HEK293 (cell line): Measurements from ENCODE around the gene HEATR5A.
A peak's percentile ranks its signal among the peaks of the same experiment; 100 is the strongest.

ENCODE experiments used
- CTCF ChIA-PET: fragments of 350-600 bp; formaldehyde crosslinking; extraction: SDS; loops from one replicate; lab custom pipeline; 2021; ENCODE audit warnings: antibody characterized with exemption; lab: Yijun Ruan, JAX
- POLR2A ChIA-PET: fragments of 300-600 bp; formaldehyde crosslinking; extraction: SDS; loops from one replicate; lab custom pipeline; 2020; ENCODE audit warnings: antibody characterized with exemption, inconsistent platforms; lab: Yijun Ruan, JAX
- H3K27ac ChIP-seq: fragments of 200-500 bp; sonication (Bioruptor generic); 2 replicates; pipeline ENCODE4 v1.5.1; 2014; ENCODE audit warnings: low read depth, low read length, control low read depth, inconsistent platforms; ENCODE audit errors: extremely low read depth
- H3K36me3 ChIP-seq, 2 experiments: fragments of 200-500 bp in 1 of 2; sonication (Bioruptor generic) in 1 of 2; 1 replicate in 1 of 2; 2 replicates in 1 of 2; pipeline ENCODE4 v1.5.1; 2014 to 2017; ENCODE audit warnings: inconsistent platforms in 2 of 2, low read length in 2 of 2; ENCODE audit not compliant: control insufficient read depth in 2 of 2, insufficient read depth in 1 of 2
- H3K4me1 ChIP-seq: fragments of 200-500 bp; sonication (Bioruptor generic); 2 replicates; pipeline ENCODE4 v1.5.1; 2014; ENCODE audit warnings: mild to moderate bottlenecking, low read length, inconsistent platforms; ENCODE audit not compliant: control insufficient read depth, insufficient read depth
- H3K4me3 ChIP-seq: 2 replicates; pipeline ENCODE4 v1.5.1; 2011; ENCODE audit warnings: low read depth, mild to moderate bottlenecking, control low read depth, low read length, moderate library complexity
- H3K9me3 ChIP-seq: fragments of 200-500 bp; sonication (Bioruptor generic); 2 replicates; pipeline ENCODE4 v1.5.1; 2014; ENCODE audit warnings: low read depth, low read length, inconsistent platforms; ENCODE audit not compliant: control insufficient read depth, insufficient read depth
- ATF2 ChIP-seq: fragments of 450-650 bp; formaldehyde crosslinking; IDR thresholded peaks from 2 replicates; pipeline ENCODE4 v1.5.1; 2016; ENCODE audit warnings: missing biosample characterization, missing genetic modification characterization, low read depth
- FEZF1 ChIP-seq: fragments of 450-650 bp; formaldehyde crosslinking; IDR thresholded peaks from 2 replicates; pipeline ENCODE4 v1.5.1; 2016; ENCODE audit warnings: missing biosample characterization, missing genetic modification characterization
- GLI4 ChIP-seq: fragments of 450-650 bp; formaldehyde crosslinking; IDR thresholded peaks from 2 replicates; pipeline ENCODE4 v1.5.1; 2016; ENCODE audit warnings: missing biosample characterization, missing genetic modification characterization
- KLF1 ChIP-seq: fragments of 450-650 bp; formaldehyde crosslinking; IDR thresholded peaks from 2 replicates; pipeline ENCODE4 v1.5.1; 2016; ENCODE audit warnings: missing biosample characterization, missing genetic modification characterization
- SALL2 ChIP-seq: fragments of 450-650 bp; formaldehyde crosslinking; IDR thresholded peaks from 2 replicates; pipeline ENCODE4 v1.5.0; 2017; ENCODE audit warnings: missing biosample characterization, mild to moderate bottlenecking, missing genetic modification characterization, borderline replicate concordance
- SETDB1 ChIP-seq: IDR thresholded peaks from one replicate; pipeline ENCODE4 v1.6.1; 2017; ENCODE audit warnings: mild to moderate bottlenecking, low read length, moderate library complexity, mixed read lengths; ENCODE audit not compliant: insufficient read length
- ZBTB26 ChIP-seq: fragments of 450-650 bp; formaldehyde crosslinking; optimal IDR thresholded peaks from 2 replicates; pipeline ENCODE3; 2016; ENCODE audit warnings: missing biosample characterization, mild to moderate bottlenecking, missing genetic modification characterization
- ZBTB8A ChIP-seq: fragments of 450-650 bp; formaldehyde crosslinking; IDR thresholded peaks from 2 replicates; pipeline ENCODE4 v1.5.1; 2016; ENCODE audit warnings: missing biosample characterization, missing genetic modification characterization
- ZIC2 ChIP-seq: fragments of 450-650 bp; formaldehyde crosslinking; IDR thresholded peaks from 2 replicates; pipeline ENCODE4 v1.5.1; 2016; ENCODE audit warnings: missing biosample characterization, missing genetic modification characterization
- ZNF114 ChIP-seq: fragments of 450-650 bp; formaldehyde crosslinking; IDR thresholded peaks from 2 replicates; pipeline ENCODE4 v1.5.0; 2017; ENCODE audit warnings: missing biosample characterization, missing genetic modification characterization
- ZNF202 ChIP-seq: fragments of 450-650 bp; formaldehyde crosslinking; IDR thresholded peaks from 2 replicates; pipeline ENCODE4 v1.5.1; 2016; ENCODE audit warnings: missing biosample characterization, missing genetic modification characterization, borderline replicate concordance
- ZNF211 ChIP-seq: fragments of 450-650 bp; formaldehyde crosslinking; IDR thresholded peaks from 2 replicates; pipeline ENCODE4 v1.5.1; 2016; ENCODE audit warnings: low read depth, missing biosample characterization, missing genetic modification characterization
- ZNF266 ChIP-seq: fragments of 450-650 bp; formaldehyde crosslinking; IDR thresholded peaks from 2 replicates; pipeline ENCODE4 v1.5.1; 2016; ENCODE audit warnings: missing biosample characterization, missing genetic modification characterization, low read depth
- ZNF335 ChIP-seq: fragments of 450-650 bp; formaldehyde crosslinking; conservative IDR thresholded peaks from 2 replicates; pipeline ENCODE4 v1.5.1; 2016; ENCODE audit warnings: missing biosample characterization, missing genetic modification characterization
- ZNF354C ChIP-seq: fragments of 450-650 bp; formaldehyde crosslinking; IDR thresholded peaks from 2 replicates; pipeline ENCODE4 v1.5.1; 2016; ENCODE audit warnings: missing biosample characterization, missing genetic modification characterization, low read depth, borderline replicate concordance
- ZNF404 ChIP-seq: fragments of 450-650 bp; formaldehyde crosslinking; IDR thresholded peaks from 2 replicates; pipeline ENCODE4 v1.5.1; 2017; ENCODE audit warnings: missing biosample characterization, missing genetic modification characterization
- ZNF473 ChIP-seq: fragments of 450-650 bp; formaldehyde crosslinking; IDR thresholded peaks from 2 replicates; pipeline ENCODE4 v1.5.1; 2017; ENCODE audit warnings: missing biosample characterization, missing genetic modification characterization
- ZNF48 ChIP-seq: fragments of 450-650 bp; formaldehyde crosslinking; IDR thresholded peaks from 2 replicates; pipeline ENCODE4 v1.5.1; 2016; ENCODE audit warnings: missing biosample characterization, missing genetic modification characterization
- ZNF488 ChIP-seq: fragments of 450-650 bp; formaldehyde crosslinking; IDR thresholded peaks from 2 replicates; pipeline ENCODE4 v1.5.1; 2016; ENCODE audit warnings: missing biosample characterization, missing genetic modification characterization
- ZNF510 ChIP-seq: fragments of 450-650 bp; formaldehyde crosslinking; IDR thresholded peaks from 2 replicates; pipeline ENCODE4 v1.5.1; 2018; ENCODE audit warnings: mild to moderate bottlenecking, missing genetic modification characterization, missing biosample characterization; ENCODE audit not compliant: insufficient replicate concordance
- ZNF529 ChIP-seq: fragments of 450-650 bp; formaldehyde crosslinking; IDR thresholded peaks from 2 replicates; pipeline ENCODE4 v1.5.1; 2017; ENCODE audit warnings: missing genetic modification characterization, missing biosample characterization; ENCODE audit not compliant: insufficient replicate concordance
- ZNF530 ChIP-seq: fragments of 450-650 bp; formaldehyde crosslinking; IDR thresholded peaks from 2 replicates; pipeline ENCODE4 v1.5.1; 2016; ENCODE audit warnings: low read depth, missing biosample characterization, missing genetic modification characterization
- ZNF560 ChIP-seq: fragments of 450-650 bp; formaldehyde crosslinking; IDR thresholded peaks from 2 replicates; pipeline ENCODE4 v1.5.1; 2017; ENCODE audit warnings: missing biosample characterization, missing genetic modification characterization, borderline replicate concordance
- ZNF561 ChIP-seq: fragments of 450-650 bp; IDR thresholded peaks from 2 replicates; pipeline ENCODE4 v1.5.1; 2018; ENCODE audit warnings: missing biosample characterization, missing genetic modification characterization, borderline replicate concordance
- ZNF580 ChIP-seq: fragments of 450-650 bp; formaldehyde crosslinking; IDR thresholded peaks from 2 replicates; pipeline ENCODE4 v1.5.1; 2016; ENCODE audit warnings: missing biosample characterization, missing genetic modification characterization
- ZNF621 ChIP-seq: fragments of 450-650 bp; formaldehyde crosslinking; IDR thresholded peaks from 2 replicates; pipeline ENCODE4 v1.5.1; 2017; ENCODE audit warnings: missing biosample characterization, missing genetic modification characterization
- ZNF626 ChIP-seq: fragments of 450-650 bp; sonication (Bioruptor Pico); formaldehyde crosslinking; IDR thresholded peaks from 2 replicates; pipeline ENCODE4 v1.5.1; 2018; ENCODE audit warnings: missing biosample characterization, missing genetic modification characterization, inconsistent platforms
- TF ChIP-seq, protein P1 (sequence below): fragments of 450-650 bp; formaldehyde crosslinking; IDR thresholded peaks from 2 replicates; pipeline ENCODE4 v1.5.1; 2016; ENCODE audit warnings: missing biosample characterization, missing genetic modification characterization
- TF ChIP-seq, protein P2 (sequence below): IDR thresholded peaks from 2 replicates; pipeline ENCODE4 v1.6.1; 2011; ENCODE audit warnings: mild to moderate bottlenecking, low read depth, low read length, borderline replicate concordance
- TF ChIP-seq, protein P3 (sequence below): fragments of 450-650 bp; formaldehyde crosslinking; IDR thresholded peaks from 2 replicates; pipeline ENCODE4 v1.5.1; 2016; ENCODE audit warnings: missing biosample characterization, missing genetic modification characterization

The HEATR5A gene

DNA sequence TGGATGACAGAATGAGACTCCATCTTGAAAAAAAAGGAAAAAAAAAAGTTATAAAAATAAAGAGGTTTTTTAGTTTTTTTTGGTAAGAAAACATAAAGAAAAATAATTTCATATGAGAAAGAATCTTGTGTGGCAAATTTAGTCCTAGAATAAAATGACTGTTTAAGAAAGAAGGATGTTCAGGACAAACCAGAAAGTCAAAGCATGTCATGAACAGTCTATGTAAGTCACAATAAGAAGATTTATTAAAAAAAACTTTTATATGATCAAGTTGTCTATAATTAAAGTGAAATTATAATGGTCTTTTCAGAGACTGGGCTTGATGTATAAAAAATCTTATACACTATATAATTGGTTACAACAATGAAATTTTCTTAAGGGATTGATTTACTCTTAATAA is 144.6 kb downstream of the HEATR5A start (continued):
- TF ChIP-seq ZNF560 (tag by site-specific recombination) (no peak), ZNF580 (tag by site-specific recombination) (no peak), ZNF529 (tag by site-specific recombination) (peak; percentile 50), ZNF510 (peak; percentile 19), ZNF488 (tag by site-specific recombination) (no peak), ZNF48 (tag by site-specific recombination) (no peak), GLI4 (no peak), ZNF473 (tag by site-specific recombination) (no peak), ZIC2 (tag by site-specific recombination) (no peak), KLF1 (no peak), ZBTB26 (tag by site-specific recombination) (no peak), ZNF530 (tag by site-specific recombination) (no peak), ATF2 (no peak), SETDB1 (peak; percentile 97), ZNF626 (tag by site-specific recombination) (peak; percentile 76; the same call in 1 of the 2 replicates), ZBTB8A (tag by site-specific recombination) (no peak), ZNF202 (tag by site-specific recombination) (no peak), ZNF621 (tag by site-specific recombination) (no peak), FEZF1 (tag by site-specific recombination) (no peak), SALL2 (tag by site-specific recombination) (no peak)
- TF ChIP-seq, protein P1, sequence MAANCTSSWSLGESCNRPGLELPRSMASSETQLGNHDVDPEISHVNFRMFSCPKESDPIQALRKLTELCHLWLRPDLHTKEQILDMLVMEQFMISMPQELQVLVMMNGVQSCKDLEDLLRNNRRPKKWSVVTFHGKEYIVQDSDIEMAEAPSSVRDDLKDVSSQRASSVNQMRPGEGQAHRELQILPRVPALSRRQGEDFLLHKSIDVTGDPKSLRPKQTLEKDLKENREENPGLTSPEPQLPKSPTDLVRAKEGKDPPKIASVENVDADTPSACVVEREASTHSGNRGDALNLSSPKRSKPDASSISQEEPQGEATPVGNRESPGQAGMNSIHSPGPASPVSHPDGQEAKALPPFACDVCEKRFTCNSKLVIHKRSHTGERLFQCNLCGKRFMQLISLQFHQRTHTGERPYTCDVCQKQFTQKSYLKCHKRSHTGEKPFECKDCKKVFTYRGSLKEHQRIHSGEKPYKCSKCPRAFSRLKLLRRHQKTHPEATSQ (tag by site-specific recombination) = no peak

- Histone ChIP-seq H3K4me1 (no peaks in the 10 kb centered on the region), H3K4me3 (no peak overlapping the region), H3K27ac (no peak overlapping the region), H3K9me3 (no peaks in the 10 kb centered on the region), H3K36me3 (no peaks in the 10 kb centered on the region)
- ChIA-PET POLR2A (no interaction called here), CTCF (interaction anchor here (0.6 to 0.8 kb wide), 3 partner anchors 8 to 162 kb away, joined by 3 to 4 read pairs (median 4); no protein-coding TSS in a partner anchor)
- no peak for TF ChIP-seq ZNF211 (tag by site-specific recombination)
- TF ChIP-seq ZNF354C (tag by site-specific recombination) = no peak
- no peak for TF ChIP-seq ZNF266 (tag by site-specific recombination)
- no peak for TF ChIP-seq ZNF335 (tag by site-specific recombination)
- TF ChIP-seq, protein P2, sequence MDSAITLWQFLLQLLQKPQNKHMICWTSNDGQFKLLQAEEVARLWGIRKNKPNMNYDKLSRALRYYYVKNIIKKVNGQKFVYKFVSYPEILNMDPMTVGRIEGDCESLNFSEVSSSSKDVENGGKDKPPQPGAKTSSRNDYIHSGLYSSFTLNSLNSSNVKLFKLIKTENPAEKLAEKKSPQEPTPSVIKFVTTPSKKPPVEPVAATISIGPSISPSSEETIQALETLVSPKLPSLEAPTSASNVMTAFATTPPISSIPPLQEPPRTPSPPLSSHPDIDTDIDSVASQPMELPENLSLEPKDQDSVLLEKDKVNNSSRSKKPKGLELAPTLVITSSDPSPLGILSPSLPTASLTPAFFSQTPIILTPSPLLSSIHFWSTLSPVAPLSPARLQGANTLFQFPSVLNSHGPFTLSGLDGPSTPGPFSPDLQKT = no peak
- TF ChIP-seq, protein P3, sequence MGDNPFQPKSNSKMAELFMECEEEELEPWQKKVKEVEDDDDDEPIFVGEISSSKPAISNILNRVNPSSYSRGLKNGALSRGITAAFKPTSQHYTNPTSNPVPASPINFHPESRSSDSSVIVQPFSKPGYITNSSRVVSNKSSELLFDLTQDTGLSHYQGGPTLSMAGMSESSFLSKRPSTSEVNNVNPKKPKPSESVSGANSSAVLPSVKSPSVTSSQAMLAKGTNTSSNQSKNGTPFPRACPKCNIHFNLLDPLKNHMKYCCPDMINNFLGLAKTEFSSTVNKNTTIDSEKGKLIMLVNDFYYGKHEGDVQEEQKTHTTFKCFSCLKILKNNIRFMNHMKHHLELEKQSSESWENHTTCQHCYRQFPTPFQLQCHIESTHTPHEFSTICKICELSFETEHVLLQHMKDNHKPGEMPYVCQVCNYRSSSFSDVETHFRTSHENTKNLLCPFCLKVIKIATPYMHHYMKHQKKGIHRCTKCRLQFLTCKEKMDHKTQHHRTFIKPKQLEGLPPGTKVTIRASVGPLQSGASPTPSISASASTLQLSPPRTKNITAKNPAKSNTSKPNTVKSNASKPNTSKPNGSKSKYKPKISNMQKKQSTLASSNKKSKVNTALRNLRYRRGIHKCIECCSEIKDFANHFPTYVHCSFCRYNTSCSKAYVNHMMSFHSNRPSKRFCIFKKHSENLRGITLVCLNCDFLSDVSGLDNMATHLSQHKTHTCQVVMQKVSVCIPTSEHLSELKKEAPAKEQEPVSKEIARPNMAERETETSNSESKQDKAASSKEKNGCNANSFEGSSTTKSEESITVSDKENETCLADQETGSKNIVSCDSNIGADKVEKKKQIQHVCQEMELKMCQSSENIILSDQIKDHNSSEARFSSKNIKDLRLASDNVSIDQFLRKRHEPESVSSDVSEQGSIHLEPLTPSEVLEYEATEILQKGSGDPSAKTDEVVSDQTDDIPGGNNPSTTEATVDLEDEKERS (tag by site-specific recombination) = no peak
- TF ChIP-seq ZNF561 = no peak
- no peak for TF ChIP-seq ZNF404 (tag by site-specific recombination)
- no peak for TF ChIP-seq ZNF114 (tag by site-specific recombination)
Measured at GRCh38 chr14:31271648-31272047, 148.7 kb downstream of the HEATR5A start.
